PC-9 (cell line): ENCODE measurements around the gene SOX12. TPM values are rescaled to one million over a fixed set of nuclear protein-coding genes. Genes with fewer than 3 reads are reported as not detected.

Source experiments
- BruUV-seq: library from RNA; stranded (reverse); fragments of 400-500 nt; replicated peaks from 2 replicates; lab custom pipeline; 2021; lab: Mats Ljungman, UMichigan
- CTCF ChIA-PET: fragments of 300-600 bp; sonication (Branson Sonifier 250); formaldehyde crosslinking; loops from one replicate; lab custom pipeline; 2022; ENCODE audit warnings: antibody characterized with exemption; lab: Charles Lee
- POLR2A ChIA-PET: fragments of 300-600 bp; sonication (Branson Sonifier 250); formaldehyde crosslinking; loops from one replicate; lab custom pipeline; 2022; ENCODE audit warnings: antibody characterized with exemption; ENCODE audit not compliant: unreplicated experiment; lab: Charles Lee
- DNase-seq, 2 experiments: peaks; one replicate each; pipeline versions ENCODE4 v3.0.0 to v3.0.0-alpha.2; 2015 to 2022; ENCODE audit warnings: mixed read lengths in 1 of 2
- H2AFZ ChIP-seq: fragments of 200-600 bp; sonication (generic); 2 replicates; pipeline ENCODE4 v1.8.1; 2017; ENCODE audit warnings: antibody characterized with exemption
- H3F3A ChIP-seq: fragments of 200-600 bp; sonication (generic); 2 replicates; pipeline ENCODE4 v1.8.1; 2017; ENCODE audit warnings: antibody characterized with exemption, mild to moderate bottlenecking, low read depth; ENCODE audit not compliant: insufficient read depth
- H3K27ac ChIP-seq: fragments of 200-600 bp; sonication (generic); 2 replicates; pipeline ENCODE4 v1.6.1; 2016; ENCODE audit warnings: mixed run types
- H3K27me3 ChIP-seq: fragments of 200-600 bp; sonication (generic); 2 replicates; pipeline ENCODE4 v1.6.1; 2016; ENCODE audit warnings: low read depth, mixed run types; ENCODE audit not compliant: insufficient read depth
- H3K36me3 ChIP-seq: fragments of 200-600 bp; sonication (generic); 2 replicates; pipeline ENCODE4 v1.6.1; 2016; ENCODE audit warnings: low read depth, mixed run types
- H3K4me1 ChIP-seq: fragments of 200-600 bp; sonication (generic); replicated peaks from 2 replicates; pipeline ENCODE4 v1.6.1; 2016; ENCODE audit warnings: mixed run types; ENCODE audit not compliant: insufficient read depth
- H3K4me2 ChIP-seq: fragments of 200-600 bp; sonication (generic); 2 replicates; pipeline ENCODE4 v1.6.1; 2017; ENCODE audit warnings: mixed run types
- H3K4me3 ChIP-seq: fragments of 200-600 bp; sonication (generic); 2 replicates; pipeline ENCODE4 v1.6.1; 2016; ENCODE audit warnings: mixed run types
- H3K79me2 ChIP-seq: fragments of 200-600 bp; sonication (generic); 2 replicates; pipeline ENCODE4 v1.6.1; 2017; ENCODE audit warnings: low read depth, mixed run types
- H3K9me2 ChIP-seq: fragments of 200-600 bp; sonication (generic); 2 replicates; pipeline ENCODE4 v1.8.1; 2017; ENCODE audit warnings: mild to moderate bottlenecking; ENCODE audit not compliant: insufficient read depth
- H3K9me3 ChIP-seq: fragments of 200-600 bp; sonication (generic); 2 replicates; pipeline ENCODE4 v1.8.1; 2016; ENCODE audit warnings: low read depth; ENCODE audit not compliant: insufficient read depth
- H4K20me1 ChIP-seq: fragments of 200-600 bp; sonication (generic); 2 replicates; pipeline ENCODE4 v1.8.1; 2017; ENCODE audit not compliant: insufficient read depth
- EZH2 ChIP-seq: fragments of 200-600 bp; sonication (generic); IDR thresholded peaks from 2 replicates; pipeline ENCODE4 v1.8.0; 2017; ENCODE audit warnings: antibody characterized with exemption, low read depth
- intact Hi-C: fragments of 100-400 bp; cut with micrococcal nuclease; formaldehyde crosslinking; loops from one replicate; pipeline ENCODE4 v1.10.0; 2022; ENCODE audit not compliant: unreplicated experiment
- total RNA-seq: library from RNA; stranded (reverse); gene quantifications from 2 replicates; pipeline ENCODE4 v1.2.3, GENCODE V29; 2021
- TF ChIP-seq, protein P1 (sequence below): fragments of 200-600 bp; sonication (generic); conservative IDR thresholded peaks from 2 replicates; pipeline ENCODE4 v1.6.1; 2017; ENCODE audit warnings: mixed run types, antibody characterized with exemption, mild to moderate bottlenecking, moderate library complexity

Gene SOX12
- total RNA-seq, 1 experiment from 2014 or later: 57.1 TPM

DNA sequence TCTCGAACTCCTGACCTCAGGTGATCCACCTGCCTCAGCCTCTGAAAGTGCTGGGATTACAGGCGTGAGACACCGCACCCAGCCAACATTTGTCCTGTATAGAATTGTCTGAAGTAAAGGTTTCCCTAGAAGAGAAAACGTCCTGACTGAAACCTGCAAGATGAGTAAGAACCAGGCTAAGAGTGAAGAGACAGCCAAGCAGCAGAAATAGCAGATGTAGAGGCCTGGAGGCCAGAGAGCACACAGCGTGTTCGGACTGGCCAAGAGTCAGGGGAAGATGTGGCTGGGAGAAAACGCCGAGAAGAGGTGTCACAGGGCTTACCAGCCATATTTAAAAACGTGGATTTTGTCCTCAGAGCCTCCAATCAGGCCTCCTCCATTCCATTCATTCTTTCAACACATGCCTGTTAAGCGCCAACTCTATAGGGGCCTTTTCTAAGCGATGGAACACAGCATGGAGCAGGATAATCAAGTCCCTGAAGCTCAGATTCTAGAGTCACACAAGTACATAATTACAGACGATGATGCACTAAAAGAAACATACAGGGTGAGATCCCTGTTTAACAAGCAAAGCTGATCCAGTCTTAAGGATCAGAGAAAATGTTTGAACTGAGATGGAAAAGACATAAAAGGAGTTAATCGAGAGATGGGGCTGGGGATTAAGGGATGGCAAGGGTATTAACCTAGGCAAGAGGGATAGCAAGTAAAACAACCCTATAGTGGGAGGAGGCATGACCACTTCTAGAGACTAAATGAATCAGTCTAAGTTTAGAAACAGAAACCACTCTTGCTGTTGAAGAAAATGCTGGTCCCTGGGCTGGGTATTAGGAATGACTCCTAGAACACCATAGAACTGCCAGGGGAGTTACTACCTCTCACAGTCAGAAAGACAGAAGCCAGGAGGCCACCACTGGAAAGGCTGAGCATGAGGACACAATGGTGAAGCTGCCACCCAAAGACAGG, 23.2 kb upstream of the SOX12 start:
- ChIA-PET CTCF (no interaction called here), POLR2A (no interaction called here)
- intact Hi-C loops: no loop called here
- no peaks in the 10 kb centered on the region for H3K9me2 ChIP-seq
- peaks cover 31% of the 10 kb centered on the region for H3F3A ChIP-seq
- peaks cover 42% of the 10 kb centered on the region for H3K79me2 ChIP-seq
- H3K27me3 ChIP-seq: no peaks in the 10 kb centered on the region
- H3K4me2 ChIP-seq: no peak overlapping the region
- peaks cover 28% of the 10 kb centered on the region for H4K20me1 ChIP-seq
- DNase-seq: no peak
- no peak overlapping the region for H3K4me3 ChIP-seq
- H3K4me1 ChIP-seq: peaks cover 20% of the 10 kb centered on the region
- TF ChIP-seq, protein P1, sequence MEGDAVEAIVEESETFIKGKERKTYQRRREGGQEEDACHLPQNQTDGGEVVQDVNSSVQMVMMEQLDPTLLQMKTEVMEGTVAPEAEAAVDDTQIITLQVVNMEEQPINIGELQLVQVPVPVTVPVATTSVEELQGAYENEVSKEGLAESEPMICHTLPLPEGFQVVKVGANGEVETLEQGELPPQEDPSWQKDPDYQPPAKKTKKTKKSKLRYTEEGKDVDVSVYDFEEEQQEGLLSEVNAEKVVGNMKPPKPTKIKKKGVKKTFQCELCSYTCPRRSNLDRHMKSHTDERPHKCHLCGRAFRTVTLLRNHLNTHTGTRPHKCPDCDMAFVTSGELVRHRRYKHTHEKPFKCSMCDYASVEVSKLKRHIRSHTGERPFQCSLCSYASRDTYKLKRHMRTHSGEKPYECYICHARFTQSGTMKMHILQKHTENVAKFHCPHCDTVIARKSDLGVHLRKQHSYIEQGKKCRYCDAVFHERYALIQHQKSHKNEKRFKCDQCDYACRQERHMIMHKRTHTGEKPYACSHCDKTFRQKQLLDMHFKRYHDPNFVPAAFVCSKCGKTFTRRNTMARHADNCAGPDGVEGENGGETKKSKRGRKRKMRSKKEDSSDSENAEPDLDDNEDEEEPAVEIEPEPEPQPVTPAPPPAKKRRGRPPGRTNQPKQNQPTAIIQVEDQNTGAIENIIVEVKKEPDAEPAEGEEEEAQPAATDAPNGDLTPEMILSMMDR: no peak
- no peak for TF ChIP-seq EZH2
- H3K27ac ChIP-seq: no peak overlapping the region
- H2AFZ ChIP-seq: no peak overlapping the region
- peaks cover 6% of the 10 kb centered on the region; the same call in 1 of the 2 replicates for H3K36me3 ChIP-seq
- no TSS peak for BruUV-seq
- no peaks in the 10 kb centered on the region for H3K9me3 ChIP-seq

DNA sequence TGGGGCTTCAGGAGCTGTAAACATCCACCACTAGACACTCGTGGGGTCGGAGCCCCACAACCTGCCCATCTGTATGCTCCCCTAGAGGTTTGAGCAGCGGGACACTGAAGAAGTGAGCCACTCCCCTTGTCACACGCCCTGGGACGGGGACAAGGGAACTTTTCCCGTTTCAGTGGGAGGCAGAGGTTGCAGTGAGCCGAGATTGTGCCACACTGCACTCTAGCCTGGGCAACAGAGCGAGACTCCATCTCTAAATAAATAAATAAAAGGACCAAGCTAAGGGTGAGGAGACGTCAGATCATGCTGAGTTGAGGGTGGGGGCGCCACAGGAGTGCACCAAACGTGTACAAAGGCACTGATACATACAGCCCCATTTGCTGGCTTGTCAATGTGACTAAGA, 19.6 kb upstream of the SOX12 start:
- no peaks in the 10 kb centered on the region for H3K4me1 ChIP-seq
- BruUV-seq: no TSS peak
- intact Hi-C loops: no loop called here
- ChIA-PET POLR2A (no interaction called here), CTCF (no interaction called here)
- DNase-seq: no peak
- H3K9me2 ChIP-seq: no peaks in the 10 kb centered on the region
- H3K27me3 ChIP-seq: no peaks in the 10 kb centered on the region
- peaks cover 9% of the 10 kb centered on the region for H3K79me2 ChIP-seq
- peaks cover 10% of the 10 kb centered on the region; the same call in 1 of the 2 replicates for H4K20me1 ChIP-seq
- no peak overlapping the region for H3K27ac ChIP-seq
- no peak overlapping the region for H2AFZ ChIP-seq
- H3K4me2 ChIP-seq: no peak overlapping the region
- peaks cover 22% of the 10 kb centered on the region for H3F3A ChIP-seq
- no peak for TF ChIP-seq EZH2
- TF ChIP-seq, protein P1: no peak
- H3K36me3 ChIP-seq: no peaks in the 10 kb centered on the region
- no peak overlapping the region for H3K4me3 ChIP-seq
- no peaks in the 10 kb centered on the region for H3K9me3 ChIP-seq

DNA sequence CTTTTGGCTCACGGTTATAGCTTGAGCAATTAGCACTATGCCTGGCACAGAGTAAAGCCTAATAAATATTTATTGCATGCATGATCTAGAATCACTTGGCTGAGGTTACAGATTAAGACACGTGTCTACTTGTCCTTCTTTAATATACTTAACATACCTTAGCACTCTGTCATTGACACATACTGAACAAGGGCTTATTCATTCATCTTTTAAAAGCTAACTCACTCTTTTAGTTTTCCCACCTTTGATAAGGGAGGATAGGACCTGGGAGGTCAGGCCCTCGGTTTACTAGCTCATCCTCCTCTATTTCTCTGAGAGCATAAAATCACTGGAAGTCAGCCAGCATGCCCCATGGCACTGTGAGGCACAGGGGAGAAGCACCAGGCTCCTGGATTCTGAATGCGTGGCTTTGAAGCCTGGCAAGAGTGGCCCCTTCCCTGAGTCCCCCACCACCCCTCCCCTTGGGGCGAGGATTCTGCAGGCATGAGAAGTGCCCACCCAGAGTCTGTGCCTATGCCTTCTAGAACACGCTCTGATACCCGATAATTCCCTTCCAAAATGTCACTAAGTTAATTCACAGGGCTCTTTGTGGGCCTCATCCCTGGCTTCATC, 16.8 kb upstream of the SOX12 start:
- intact Hi-C loops: no loop called here
- Histone ChIP-seq H3K4me3 (no peak overlapping the region), H3F3A (peaks cover 6% of the 10 kb centered on the region; the same call in 1 of the 2 replicates), H4K20me1 (no peaks in the 10 kb centered on the region), H3K36me3 (no peaks in the 10 kb centered on the region), H2AFZ (no peak overlapping the region), H3K27me3 (no peaks in the 10 kb centered on the region), H3K79me2 (no peaks in the 10 kb centered on the region), H3K4me1 (peaks cover 4% of the 10 kb centered on the region), H3K9me3 (no peaks in the 10 kb centered on the region), H3K27ac (no peak overlapping the region), H3K4me2 (no peak overlapping the region), H3K9me2 (no peaks in the 10 kb centered on the region)
- TF ChIP-seq EZH2: no peak
- TF ChIP-seq, protein P1: no peak
- ChIA-PET POLR2A (no interaction called here), CTCF (interaction anchor here (0.6 kb wide), 1 partner anchor 11 kb away, joined by 5 read pairs; no protein-coding TSS in a partner anchor)
- no peak for DNase-seq
- BruUV-seq: no TSS peak
